ENCODE measurements around the gene NOL4L. TPM values are rescaled to one million over a fixed set of nuclear protein-coding genes. Genes with fewer than 3 reads are reported as not detected.

The NOL4L gene
- total and polyA plus RNA-seq, 8 donors = 3.8 to 54.0 (median 15.0) TPM

DNA sequence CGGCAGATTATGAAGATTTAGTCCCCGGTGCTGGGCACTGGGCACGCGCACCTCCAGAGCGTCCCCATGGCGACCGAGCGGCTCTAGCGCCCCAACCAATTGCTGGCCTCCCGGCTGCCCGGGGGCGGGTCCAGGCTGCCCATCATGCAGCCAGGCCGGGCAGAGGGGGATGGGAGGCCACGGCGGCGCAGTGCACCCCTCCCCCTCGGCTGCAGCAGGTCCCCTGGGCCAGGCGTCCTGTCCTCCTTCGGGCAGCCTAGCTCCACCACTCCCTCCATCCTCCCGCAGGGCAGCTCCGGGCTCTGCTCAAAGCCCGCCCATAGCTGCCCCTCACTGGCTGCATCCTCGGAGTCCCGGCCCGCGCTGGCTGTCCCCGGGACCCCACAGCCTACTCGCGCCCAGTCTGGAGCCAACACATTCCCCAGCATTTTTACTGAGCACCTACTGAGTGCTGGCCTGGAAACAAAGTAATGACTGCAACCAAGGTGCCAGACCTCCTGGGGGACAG, 127.6 kb downstream of the NOL4L start:
- Histone ChIP-seq H3K36me3 (peaks cover 21 to 66% (median 46%) of the 10 kb centered on the region in 4 donors), H3K27me3 (no peaks in the 10 kb centered on the region), H3K4me1 (peaks cover 25 to 49% (median 33%) of the 10 kb centered on the region in 4 donors), H3K4me3 (peak overlapping the region; percentile 47 to 56 (median 50)), H3K9me3 (no peaks in the 10 kb centered on the region), H3K27ac (peak overlapping the region in 2 of 5 donors; percentile 47 to 57)
- TF ChIP-seq, protein P1, sequence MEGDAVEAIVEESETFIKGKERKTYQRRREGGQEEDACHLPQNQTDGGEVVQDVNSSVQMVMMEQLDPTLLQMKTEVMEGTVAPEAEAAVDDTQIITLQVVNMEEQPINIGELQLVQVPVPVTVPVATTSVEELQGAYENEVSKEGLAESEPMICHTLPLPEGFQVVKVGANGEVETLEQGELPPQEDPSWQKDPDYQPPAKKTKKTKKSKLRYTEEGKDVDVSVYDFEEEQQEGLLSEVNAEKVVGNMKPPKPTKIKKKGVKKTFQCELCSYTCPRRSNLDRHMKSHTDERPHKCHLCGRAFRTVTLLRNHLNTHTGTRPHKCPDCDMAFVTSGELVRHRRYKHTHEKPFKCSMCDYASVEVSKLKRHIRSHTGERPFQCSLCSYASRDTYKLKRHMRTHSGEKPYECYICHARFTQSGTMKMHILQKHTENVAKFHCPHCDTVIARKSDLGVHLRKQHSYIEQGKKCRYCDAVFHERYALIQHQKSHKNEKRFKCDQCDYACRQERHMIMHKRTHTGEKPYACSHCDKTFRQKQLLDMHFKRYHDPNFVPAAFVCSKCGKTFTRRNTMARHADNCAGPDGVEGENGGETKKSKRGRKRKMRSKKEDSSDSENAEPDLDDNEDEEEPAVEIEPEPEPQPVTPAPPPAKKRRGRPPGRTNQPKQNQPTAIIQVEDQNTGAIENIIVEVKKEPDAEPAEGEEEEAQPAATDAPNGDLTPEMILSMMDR (IDR thresholded peaks at IDR 0.05) = no peak
- peak; percentile 68 to 92 for DNase-seq
- WGBS, 5 donors = 8 to 22% (median 18%) methylated on average over 3 to 29 of the region's 29 CpGs
- intact Hi-C loops (cut with DNase I; ENCODE audit: low total_unique reads) = no loop called here

DNA sequence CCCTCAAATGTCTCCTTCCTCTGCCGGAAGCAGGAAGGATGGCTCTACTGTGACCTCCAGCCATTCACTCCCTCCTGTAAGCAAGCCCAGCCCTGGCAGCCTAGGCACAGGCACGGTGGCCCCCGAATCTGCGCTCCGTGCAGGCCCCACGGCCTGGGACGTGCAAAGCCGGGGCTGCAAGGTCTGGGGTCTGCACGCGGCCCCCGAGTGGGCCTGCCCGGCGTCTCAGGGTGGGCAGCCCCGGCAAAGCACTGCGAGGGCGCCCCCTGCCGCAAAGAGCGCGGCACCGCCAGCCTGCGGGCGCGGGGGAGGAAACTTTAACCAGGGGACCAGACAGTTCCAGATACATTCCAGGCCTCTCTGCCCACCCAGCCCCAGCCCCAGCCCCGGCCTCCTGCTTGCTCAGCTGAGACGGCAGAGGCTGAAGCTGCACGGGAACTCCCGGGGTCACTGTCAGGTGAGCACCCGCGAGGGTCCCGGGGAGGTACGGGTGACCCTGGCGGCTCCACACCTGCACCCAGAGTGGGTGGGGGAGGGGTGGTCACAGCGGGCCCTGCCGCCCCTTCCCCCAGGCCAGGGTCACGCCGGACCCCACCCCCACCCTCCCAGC, 128.2 kb downstream of the NOL4L start:
- TF ChIP-seq, protein P1 (IDR thresholded peaks at IDR 0.05) = peak in 5 of 7 experiments; percentile 57 to 75 (median 74)
- no peak for TF ChIP-seq EP300 (IDR thresholded peaks at IDR 0.05)
- Histone ChIP-seq H3K36me3 (peaks cover 27 to 67% (median 51%) of the 10 kb centered on the region in 4 donors), H3K4me1 (peaks cover 23 to 44% (median 30%) of the 10 kb centered on the region in 4 donors), H3K27ac (peak overlapping the region in 4 of 5 donors; percentile 6 to 57 (median 28)), H3K9me3 (no peaks in the 10 kb centered on the region), H3K4me3 (peak overlapping the region; percentile 47 to 56 (median 50)), H3K27me3 (no peaks in the 10 kb centered on the region)
- intact Hi-C loops (cut with DNase I; ENCODE audit: low total_unique reads) = no loop called here
- peak; percentile 49 to 81 for DNase-seq
- WGBS, 5 donors = 10 to 34% (median 16%) methylated on average over 11 to 36 of the region's 36 CpGs

DNA sequence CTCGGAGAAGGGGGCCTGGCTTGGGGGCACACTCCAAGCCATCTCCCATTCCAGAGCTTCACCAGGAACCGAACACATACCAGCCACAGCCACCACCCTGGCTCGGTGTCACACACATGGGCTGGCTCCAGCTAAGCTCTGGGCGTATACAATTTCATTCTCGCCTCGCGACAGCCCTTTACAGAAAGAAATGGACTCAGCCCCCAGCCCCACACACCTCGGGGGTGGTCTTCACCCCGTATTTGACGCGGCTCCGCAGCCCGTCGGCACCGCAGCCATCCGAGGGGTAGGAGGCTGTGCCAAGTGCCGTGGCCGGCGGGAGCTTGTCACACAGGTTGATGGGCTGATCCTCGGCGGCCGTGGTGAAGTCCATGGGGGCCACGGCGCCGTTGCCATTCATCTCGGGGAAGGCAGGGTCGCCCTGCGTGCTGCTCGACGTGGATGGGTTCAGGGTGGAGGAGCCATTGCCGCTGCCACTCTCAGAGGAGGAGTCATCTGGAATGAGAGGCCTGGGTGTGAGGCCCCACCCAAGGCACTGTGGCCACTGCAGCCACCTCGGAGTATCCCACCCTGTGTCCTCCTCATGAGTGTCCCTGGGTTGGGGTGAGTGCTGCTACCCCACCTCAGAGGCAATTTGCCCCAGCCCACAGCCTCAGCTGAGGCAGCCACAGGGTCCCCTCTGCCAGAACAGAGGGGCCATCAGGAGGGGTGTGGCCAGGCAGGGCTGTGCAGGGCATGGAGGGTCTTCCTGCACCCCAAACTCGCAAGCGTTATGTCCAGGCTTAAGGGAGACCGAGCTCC, 129.0 kb downstream of the NOL4L start:
- Histone ChIP-seq H3K27ac (peak overlapping the region in 2 of 5 donors; percentile 4 to 57), H3K27me3 (no peaks in the 10 kb centered on the region), H3K4me3 (no peak overlapping the region), H3K9me3 (no peaks in the 10 kb centered on the region), H3K36me3 (peaks cover 35 to 70% (median 60%) of the 10 kb centered on the region in 4 donors), H3K4me1 (peaks cover 23 to 41% (median 29%) of the 10 kb centered on the region in 4 donors)
- DNase-seq = no peak
- TF ChIP-seq POLR2A (IDR thresholded peaks at IDR 0.05) = no peak
- intact Hi-C loops (cut with DNase I; ENCODE audit: low total_unique reads) = no loop called here
- WGBS, 5 donors = 88 to 93% (median 92%) methylated on average over 27 to 35 of the region's 35 CpGs

DNA sequence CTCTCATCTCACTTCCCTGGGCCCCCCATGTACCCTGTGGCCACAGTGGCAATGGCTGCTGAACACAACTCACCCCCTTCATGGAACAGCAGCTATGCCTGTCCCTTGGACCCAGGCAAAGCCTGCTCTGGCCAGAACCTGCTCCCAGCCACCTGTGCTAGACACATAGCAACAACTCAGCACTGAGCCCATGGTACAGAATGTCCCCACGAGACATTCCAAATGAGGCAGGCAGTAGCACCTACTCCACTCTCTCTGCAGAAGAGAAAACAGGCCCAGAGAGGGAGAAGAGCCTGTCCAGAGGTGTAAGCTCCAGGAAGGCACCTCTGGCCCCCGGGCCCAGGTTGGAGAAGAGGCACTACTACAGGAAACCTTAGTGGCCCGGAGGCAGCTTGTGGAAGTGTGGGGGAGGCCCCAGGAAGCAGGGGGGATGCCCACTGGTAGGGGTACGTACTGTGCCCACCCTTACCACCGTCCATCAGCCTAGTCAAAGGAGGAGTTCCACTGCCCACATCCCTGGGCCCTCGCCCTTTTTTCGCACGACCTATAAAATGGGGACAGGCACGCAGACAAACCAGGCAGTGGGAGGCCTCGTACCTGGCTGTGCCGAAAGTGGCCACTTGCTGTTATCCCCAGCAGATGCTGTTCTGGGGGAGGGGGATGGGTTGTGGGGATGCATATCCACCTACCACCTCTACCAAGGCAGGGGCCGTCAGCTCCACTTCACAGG, 129.8 kb downstream of the NOL4L start:
- TF ChIP-seq, protein P1 (IDR thresholded peaks at IDR 0.05) = no peak
- no peak for TF ChIP-seq POLR2A (IDR thresholded peaks at IDR 0.05)
- TF ChIP-seq EP300 (IDR thresholded peaks at IDR 0.05) = no peak
- no peak for TF ChIP-seq POLR2AphosphoS5 (IDR thresholded peaks at IDR 0.05)
- peaks cover 35 to 77% (median 66%) of the 10 kb centered on the region in 4 donors for H3K36me3 ChIP-seq
- H3K27me3 ChIP-seq = no peaks in the 10 kb centered on the region
- intact Hi-C loops (cut with DNase I; ENCODE audit: low total_unique reads) = no loop called here
- H3K27ac ChIP-seq = peak overlapping the region in 1 of 5 donors; percentile 4
- DNase-seq = no peak
- H3K4me1 ChIP-seq = peaks cover 23 to 47% (median 36%) of the 10 kb centered on the region in 4 donors
- no peaks in the 10 kb centered on the region for H3K9me3 ChIP-seq
- H3K4me3 ChIP-seq = no peak overlapping the region
- WGBS, 5 donors = 81 to 88% (median 85%) methylated on average over 11 to 12 of the region's 12 CpGs
